Measurements from ENCODE around the gene CELF2.
A peak's percentile ranks its signal among the peaks of the same experiment; 100 is the strongest.
"Not testable (repeated sequence)": the region's sequence is repeated elsewhere in the genome, so short reads cannot be mapped to it uniquely, and the experiment has no call there.

The CELF2 gene

DNA sequence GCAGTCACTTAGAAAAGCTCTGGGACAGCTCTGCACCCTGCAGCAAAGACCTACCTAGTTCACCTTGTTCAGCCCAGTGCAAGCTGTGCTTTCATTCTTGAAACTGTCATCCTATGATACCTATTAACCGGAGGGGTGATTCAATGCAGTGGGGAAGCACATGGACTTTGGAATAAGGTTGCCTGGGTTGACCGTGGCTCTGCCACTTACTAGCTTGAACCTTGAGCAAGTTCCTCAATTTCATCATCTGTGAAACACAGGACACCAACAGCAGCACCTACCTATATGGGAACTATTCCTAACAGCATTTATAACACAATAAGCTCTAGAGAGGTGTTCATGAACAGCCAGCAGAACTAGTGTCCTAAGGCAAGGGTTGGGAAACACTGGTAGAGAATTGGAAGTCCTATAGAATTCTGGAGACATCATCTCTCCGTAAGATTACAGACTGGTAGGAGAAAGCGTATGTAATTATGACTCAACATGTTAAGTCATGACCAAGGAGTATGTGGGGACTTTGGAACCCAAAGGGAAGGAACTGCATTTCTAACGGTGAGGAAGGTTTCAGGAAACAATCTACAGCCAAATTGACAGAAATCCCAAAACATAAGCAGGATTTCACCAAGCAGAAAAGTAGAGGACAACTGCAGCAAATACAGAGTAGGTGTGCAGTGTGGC is 323.8 kb downstream of the CELF2 start:
- DNase-seq (ENCODE audit: low read depth): no peak
- H3K4me3 ChIP-seq (ENCODE audit: low read length): no peak overlapping the region
- TF ChIP-seq, protein P1, sequence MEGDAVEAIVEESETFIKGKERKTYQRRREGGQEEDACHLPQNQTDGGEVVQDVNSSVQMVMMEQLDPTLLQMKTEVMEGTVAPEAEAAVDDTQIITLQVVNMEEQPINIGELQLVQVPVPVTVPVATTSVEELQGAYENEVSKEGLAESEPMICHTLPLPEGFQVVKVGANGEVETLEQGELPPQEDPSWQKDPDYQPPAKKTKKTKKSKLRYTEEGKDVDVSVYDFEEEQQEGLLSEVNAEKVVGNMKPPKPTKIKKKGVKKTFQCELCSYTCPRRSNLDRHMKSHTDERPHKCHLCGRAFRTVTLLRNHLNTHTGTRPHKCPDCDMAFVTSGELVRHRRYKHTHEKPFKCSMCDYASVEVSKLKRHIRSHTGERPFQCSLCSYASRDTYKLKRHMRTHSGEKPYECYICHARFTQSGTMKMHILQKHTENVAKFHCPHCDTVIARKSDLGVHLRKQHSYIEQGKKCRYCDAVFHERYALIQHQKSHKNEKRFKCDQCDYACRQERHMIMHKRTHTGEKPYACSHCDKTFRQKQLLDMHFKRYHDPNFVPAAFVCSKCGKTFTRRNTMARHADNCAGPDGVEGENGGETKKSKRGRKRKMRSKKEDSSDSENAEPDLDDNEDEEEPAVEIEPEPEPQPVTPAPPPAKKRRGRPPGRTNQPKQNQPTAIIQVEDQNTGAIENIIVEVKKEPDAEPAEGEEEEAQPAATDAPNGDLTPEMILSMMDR (IDR thresholded peaks at IDR 0.05; ENCODE audit: insufficient read depth, low read depth, low read length, missing control alignments): no peak

DNA sequence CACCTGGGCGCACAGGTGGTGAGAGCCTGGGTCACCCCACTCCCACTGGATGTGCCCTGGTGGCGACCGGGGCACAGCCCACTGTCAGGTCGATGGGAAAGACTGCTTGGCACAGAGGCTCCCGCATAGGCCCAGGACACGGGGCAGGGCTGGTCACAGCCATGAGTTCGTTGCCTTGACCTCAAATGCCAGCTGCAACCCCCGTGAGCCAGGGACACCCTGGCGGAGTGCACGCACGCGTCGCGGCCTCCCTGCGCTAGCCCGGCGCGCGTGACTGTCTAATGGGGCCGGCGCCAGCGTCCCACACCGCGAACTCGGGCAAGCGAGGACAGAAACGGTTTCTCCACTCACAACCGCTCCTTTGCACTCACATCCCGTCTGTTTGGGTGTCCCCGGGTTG is 326.4 kb downstream of the CELF2 start:
- no peak overlapping the region for H3K4me3 ChIP-seq (ENCODE audit: low read length)
- no peak for DNase-seq (ENCODE audit: low read depth)
- TF ChIP-seq, protein P1 (IDR thresholded peaks at IDR 0.05; ENCODE audit: insufficient read depth, low read depth, low read length, missing control alignments): no peak

DNA sequence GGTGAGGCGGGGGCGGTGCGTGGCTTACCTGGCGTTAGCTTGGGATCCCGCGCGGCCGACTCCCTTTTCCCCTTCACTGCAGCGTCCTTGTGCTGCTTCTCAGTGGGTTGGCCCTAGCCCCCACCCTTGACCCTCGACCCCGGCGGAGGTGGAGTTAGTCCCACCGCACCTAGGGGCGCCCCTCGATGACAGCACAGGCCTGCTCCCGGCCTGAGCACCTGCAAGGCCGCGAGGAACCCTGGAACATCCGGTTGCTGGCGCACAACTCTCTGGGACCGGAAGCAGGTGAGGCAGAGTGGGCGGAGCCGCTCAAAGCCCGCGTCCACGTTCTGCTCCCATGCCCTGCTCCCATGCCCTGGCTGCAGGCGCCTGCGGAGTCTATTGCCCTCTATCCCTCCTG is 326.9 kb downstream of the CELF2 start:
- no peak overlapping the region for H3K4me3 ChIP-seq (ENCODE audit: low read length)
- TF ChIP-seq, protein P1 (IDR thresholded peaks at IDR 0.05; ENCODE audit: insufficient read depth, low read depth, low read length, missing control alignments): no peak
- no peak for DNase-seq (ENCODE audit: low read depth)

DNA sequence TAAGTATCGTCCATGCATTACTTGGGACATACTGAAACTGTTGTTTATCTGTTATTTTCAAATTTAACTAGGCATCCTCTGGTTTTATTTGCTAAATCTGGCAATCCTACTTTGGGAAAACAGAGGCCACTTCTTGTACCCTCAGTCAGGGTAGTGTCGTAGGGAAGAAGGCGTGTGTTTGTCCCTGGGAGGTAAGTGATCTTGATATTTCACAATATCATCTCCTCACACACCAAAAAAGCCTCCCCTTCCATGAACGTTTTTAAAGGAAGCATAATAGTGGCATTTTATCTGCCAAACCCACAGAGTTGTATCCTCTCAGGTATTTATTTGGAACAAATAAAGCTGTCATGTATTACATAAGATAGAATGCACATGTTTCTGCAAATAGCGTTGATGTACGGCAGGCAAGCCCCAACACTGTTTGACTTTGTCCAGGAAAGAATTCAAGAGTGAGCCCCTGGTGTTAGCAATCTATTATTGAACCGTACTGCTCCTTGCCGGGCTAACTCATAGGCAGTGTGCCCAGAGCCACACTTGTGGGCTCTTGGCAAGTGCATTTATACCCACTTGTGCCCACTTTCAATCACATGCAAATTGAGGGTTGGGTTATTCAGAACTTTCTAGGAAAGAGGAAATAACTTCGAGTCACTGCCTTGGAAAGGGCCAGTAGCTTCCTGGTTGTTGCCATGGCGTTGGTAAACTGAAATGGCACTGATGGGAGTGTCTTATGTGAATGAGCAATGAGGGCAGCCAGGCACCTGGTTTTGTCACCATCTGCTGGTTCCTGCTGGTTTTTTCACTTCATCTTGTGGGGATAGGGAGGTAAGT is 327.8 kb downstream of the CELF2 start:
- TF ChIP-seq, protein P1 (IDR thresholded peaks at IDR 0.05; ENCODE audit: insufficient read depth, low read depth, low read length, missing control alignments): peak; percentile 54
- peak; percentile 87 for DNase-seq (ENCODE audit: low read depth)
- H3K4me3 ChIP-seq (ENCODE audit: low read length): no peak overlapping the region

DNA sequence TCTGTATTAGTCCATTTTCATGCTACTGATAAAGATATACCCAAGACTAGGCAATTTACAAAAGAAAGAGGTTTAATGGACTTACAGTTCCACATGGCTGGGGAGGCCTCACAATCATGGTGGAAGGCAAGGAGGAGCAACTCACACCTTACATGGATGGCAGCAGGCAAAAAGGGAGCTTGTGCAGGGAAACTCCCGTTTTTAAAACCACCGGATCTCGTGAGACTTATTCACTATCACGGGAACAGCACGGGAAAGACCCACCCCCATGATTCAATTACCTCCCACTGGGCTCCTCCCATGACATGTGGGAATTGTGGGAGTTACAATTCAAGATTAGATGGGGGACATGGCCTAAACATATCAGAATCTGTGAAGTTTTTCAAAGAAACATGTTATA is 329.9 kb downstream of the CELF2 start:
- DNase-seq (ENCODE audit: low read depth); H3K4me3 ChIP-seq (ENCODE audit: low read length): not testable (repeated sequence)

DNA sequence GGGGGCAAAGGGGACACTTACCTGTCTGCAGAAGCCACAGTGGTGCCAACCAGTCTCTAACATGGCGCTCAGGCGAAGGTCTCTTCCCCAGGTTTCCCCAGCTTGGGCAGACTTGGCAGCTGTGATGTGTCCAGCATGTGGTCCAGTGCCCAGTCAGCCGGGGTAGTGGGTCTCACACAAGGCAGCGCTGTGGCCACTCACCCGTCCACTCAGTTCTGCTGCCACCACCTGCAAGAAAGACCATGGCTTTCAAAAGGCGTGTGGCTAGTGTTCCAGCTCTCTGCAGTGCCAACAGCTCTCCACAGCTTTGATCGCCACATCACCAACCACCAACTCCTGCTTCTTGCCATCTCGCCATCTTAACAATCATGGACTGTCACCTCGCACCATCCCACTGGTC is 334.1 kb downstream of the CELF2 start:
- TF ChIP-seq, protein P1 (IDR thresholded peaks at IDR 0.05; ENCODE audit: insufficient read depth, low read depth, low read length, missing control alignments): no peak
- DNase-seq (ENCODE audit: low read depth): no peak
- no peak overlapping the region for H3K4me3 ChIP-seq (ENCODE audit: low read length)

DNA sequence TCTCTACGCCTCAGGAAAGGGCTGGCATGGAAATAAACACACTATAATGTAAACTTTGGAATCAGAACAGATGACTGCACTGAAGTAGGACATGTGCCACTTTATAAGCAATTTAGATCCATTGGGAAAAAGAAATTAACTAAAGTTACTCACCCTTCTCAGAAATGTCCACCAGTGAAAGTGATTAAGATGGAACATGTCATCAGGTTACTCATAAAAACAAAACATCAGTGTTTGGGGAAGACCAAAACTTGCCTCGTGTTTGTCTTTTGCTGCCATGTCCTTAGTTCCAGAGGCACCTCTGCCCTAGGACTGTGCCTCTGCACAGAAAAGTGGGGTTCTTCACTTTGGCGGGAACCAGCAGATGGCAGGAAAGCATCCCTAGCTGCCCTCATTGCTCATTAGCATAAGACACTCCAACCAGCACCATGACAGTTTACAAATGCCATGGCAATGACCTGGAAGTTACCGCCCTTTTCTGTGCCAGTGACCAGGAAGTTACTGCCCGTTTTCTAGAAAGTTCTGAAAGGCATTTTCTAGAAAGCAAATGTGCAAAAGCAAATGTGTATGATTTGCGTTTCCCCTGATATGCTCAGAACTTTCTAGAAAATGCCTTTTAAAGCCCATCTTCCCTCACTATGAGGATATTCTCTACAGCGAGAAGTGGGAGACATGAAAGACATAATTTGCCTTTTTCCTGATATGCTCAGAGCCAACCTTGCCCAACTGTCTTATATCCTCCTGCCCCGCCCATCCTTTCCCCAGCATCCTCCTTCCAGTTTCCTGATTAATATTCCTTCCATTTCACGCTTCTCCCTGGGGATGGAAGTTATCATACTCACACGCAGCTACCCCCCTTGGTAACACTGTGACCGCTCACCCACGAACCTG is 335.6 kb downstream of the CELF2 start:
- no peak overlapping the region for H3K4me3 ChIP-seq (ENCODE audit: low read length)
- TF ChIP-seq, protein P1 (IDR thresholded peaks at IDR 0.05; ENCODE audit: insufficient read depth, low read depth, low read length, missing control alignments): no peak
- DNase-seq (ENCODE audit: low read depth): no peak

All from epithelial cell of esophagus (primary cell).